Liver (tissue), 3 donors: ENCODE data around the gene LOXHD1.

ENCODE experiments used
- GABPA ChIP-seq, 2 donors: IDR thresholded peaks in 1 of 2; conservative IDR thresholded peaks in 1 of 2; 2 replicates each; pipeline ENCODE4 v1.6.1; 2016; ENCODE audit warnings: antibody characterized with exemption in 2 of 2, mild to moderate bottlenecking in 1 of 2, moderate library complexity in 1 of 2
- HNF4A ChIP-seq, 2 donors: conservative IDR thresholded peaks; 2 replicates each; pipeline ENCODE4 v1.6.1; 2016; ENCODE audit warnings: antibody characterized with exemption in 2 of 2, mild to moderate bottlenecking in 2 of 2
- YY1 ChIP-seq: IDR thresholded peaks from 2 replicates; pipeline ENCODE4 v1.6.1; 2016; ENCODE audit warnings: antibody characterized with exemption, mild to moderate bottlenecking
- TF ChIP-seq, protein P1 (sequence below): IDR thresholded peaks from 2 replicates; pipeline ENCODE4 v1.6.1; 2016; ENCODE audit warnings: antibody characterized with exemption, mild to moderate bottlenecking
- TF ChIP-seq, protein P2 (sequence below): fragments of 150-350 bp; IDR thresholded peaks from 2 replicates; pipeline ENCODE4 v1.5.1; 2017; ENCODE audit warnings: improper control_type of control experiment, low read depth, low read length; ENCODE audit not compliant: missing input control
- donor health status: healthy.
- donor health status: healthy.

DNA sequence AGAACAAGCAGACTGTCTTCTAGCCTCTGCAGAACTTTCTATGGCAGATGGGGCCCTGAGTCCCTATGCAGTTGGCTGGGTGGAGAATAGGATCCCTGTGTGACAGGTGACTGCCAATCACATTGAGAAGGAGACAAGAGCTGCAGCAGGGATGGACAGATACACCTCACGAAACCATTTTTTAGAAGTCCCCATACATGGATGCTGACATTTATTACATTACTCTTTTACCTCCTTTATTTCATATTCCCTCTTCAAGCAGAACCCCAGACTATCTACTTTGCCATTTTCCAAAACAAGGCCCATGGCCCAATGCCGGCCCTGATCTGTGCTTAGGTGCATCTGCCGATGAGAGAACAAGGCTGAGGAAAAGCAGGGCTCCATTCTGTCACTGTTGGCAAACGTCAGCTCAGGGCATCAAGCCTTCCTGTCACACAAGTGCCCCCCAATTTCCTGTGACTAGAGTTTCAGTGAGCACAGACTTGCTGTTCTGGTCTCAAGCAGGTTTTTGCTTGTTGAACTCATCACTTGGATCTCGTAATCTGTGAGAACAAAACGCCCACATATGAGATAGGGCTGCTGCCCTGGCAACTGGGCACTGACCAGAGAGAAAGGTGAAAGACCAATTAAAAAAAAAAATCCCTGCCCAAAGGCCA is 35.8 kb downstream of the LOXHD1 start:
- TF ChIP-seq, protein P1, sequence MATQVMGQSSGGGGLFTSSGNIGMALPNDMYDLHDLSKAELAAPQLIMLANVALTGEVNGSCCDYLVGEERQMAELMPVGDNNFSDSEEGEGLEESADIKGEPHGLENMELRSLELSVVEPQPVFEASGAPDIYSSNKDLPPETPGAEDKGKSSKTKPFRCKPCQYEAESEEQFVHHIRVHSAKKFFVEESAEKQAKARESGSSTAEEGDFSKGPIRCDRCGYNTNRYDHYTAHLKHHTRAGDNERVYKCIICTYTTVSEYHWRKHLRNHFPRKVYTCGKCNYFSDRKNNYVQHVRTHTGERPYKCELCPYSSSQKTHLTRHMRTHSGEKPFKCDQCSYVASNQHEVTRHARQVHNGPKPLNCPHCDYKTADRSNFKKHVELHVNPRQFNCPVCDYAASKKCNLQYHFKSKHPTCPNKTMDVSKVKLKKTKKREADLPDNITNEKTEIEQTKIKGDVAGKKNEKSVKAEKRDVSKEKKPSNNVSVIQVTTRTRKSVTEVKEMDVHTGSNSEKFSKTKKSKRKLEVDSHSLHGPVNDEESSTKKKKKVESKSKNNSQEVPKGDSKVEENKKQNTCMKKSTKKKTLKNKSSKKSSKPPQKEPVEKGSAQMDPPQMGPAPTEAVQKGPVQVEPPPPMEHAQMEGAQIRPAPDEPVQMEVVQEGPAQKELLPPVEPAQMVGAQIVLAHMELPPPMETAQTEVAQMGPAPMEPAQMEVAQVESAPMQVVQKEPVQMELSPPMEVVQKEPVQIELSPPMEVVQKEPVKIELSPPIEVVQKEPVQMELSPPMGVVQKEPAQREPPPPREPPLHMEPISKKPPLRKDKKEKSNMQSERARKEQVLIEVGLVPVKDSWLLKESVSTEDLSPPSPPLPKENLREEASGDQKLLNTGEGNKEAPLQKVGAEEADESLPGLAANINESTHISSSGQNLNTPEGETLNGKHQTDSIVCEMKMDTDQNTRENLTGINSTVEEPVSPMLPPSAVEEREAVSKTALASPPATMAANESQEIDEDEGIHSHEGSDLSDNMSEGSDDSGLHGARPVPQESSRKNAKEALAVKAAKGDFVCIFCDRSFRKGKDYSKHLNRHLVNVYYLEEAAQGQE: no peak
- TF ChIP-seq, protein P2, sequence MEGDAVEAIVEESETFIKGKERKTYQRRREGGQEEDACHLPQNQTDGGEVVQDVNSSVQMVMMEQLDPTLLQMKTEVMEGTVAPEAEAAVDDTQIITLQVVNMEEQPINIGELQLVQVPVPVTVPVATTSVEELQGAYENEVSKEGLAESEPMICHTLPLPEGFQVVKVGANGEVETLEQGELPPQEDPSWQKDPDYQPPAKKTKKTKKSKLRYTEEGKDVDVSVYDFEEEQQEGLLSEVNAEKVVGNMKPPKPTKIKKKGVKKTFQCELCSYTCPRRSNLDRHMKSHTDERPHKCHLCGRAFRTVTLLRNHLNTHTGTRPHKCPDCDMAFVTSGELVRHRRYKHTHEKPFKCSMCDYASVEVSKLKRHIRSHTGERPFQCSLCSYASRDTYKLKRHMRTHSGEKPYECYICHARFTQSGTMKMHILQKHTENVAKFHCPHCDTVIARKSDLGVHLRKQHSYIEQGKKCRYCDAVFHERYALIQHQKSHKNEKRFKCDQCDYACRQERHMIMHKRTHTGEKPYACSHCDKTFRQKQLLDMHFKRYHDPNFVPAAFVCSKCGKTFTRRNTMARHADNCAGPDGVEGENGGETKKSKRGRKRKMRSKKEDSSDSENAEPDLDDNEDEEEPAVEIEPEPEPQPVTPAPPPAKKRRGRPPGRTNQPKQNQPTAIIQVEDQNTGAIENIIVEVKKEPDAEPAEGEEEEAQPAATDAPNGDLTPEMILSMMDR: no peak
- TF ChIP-seq YY1 (no peak), HNF4A (conservative IDR thresholded peaks at IDR 0.05) (no peak), GABPA (IDR thresholded peaks at IDR 0.05 in 1 of 2, conservative IDR thresholded peaks at IDR 0.05 in 1 of 2) (no peak)
